Neural progenitor cell (in vitro differentiated cells): ENCODE measurements around the gene SACM1L.

ENCODE experiments used
- EZH2 ChIP-seq: fragments of 200-600 bp; sonication (generic); IDR thresholded peaks from 2 replicates; pipeline ENCODE4 v1.6.1; 2017; ENCODE audit warnings: antibody characterized with exemption, mild to moderate bottlenecking, moderate library complexity
- EZH2phosphoT487 ChIP-seq: fragments of 200-600 bp; sonication (generic); IDR thresholded peaks from 2 replicates; pipeline ENCODE4 v1.6.1; 2017; ENCODE audit warnings: antibody characterized with exemption
- TF ChIP-seq, protein P1 (sequence below): fragments of 200-600 bp; sonication (generic); IDR thresholded peaks from 2 replicates; pipeline ENCODE4 v1.5.1; 2017; ENCODE audit warnings: antibody characterized with exemption, mild to moderate bottlenecking

DNA sequence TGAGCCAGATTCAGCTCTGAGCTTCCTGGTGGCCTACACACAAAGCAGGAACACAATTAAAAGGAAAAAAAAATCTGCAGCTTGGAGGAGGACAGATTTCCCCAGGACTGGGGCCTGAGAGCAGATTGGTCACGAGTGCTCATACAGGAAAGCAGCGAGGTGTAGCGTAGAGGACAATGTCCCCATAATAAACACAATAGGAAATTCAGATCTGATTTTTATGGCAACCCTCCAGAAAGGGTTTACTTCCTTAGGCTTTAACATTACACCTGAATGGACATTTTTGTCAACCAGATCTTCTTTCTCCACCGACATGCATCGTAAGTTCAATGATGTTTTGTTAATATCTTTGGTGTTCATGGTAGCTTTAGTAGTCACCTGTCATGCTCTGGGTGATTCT, 83.9 kb downstream of the SACM1L start:
- TF ChIP-seq EZH2phosphoT487, result no peak
- TF ChIP-seq, protein P1, sequence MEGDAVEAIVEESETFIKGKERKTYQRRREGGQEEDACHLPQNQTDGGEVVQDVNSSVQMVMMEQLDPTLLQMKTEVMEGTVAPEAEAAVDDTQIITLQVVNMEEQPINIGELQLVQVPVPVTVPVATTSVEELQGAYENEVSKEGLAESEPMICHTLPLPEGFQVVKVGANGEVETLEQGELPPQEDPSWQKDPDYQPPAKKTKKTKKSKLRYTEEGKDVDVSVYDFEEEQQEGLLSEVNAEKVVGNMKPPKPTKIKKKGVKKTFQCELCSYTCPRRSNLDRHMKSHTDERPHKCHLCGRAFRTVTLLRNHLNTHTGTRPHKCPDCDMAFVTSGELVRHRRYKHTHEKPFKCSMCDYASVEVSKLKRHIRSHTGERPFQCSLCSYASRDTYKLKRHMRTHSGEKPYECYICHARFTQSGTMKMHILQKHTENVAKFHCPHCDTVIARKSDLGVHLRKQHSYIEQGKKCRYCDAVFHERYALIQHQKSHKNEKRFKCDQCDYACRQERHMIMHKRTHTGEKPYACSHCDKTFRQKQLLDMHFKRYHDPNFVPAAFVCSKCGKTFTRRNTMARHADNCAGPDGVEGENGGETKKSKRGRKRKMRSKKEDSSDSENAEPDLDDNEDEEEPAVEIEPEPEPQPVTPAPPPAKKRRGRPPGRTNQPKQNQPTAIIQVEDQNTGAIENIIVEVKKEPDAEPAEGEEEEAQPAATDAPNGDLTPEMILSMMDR, result no peak
- TF ChIP-seq EZH2, result no peak
